IMR-90 (cell line): ENCODE measurements around the gene KMT2A. TPM values are rescaled to one million over a fixed set of nuclear protein-coding genes. Genes with fewer than 3 reads are reported as not detected.

Experiments used
- ATAC-seq: fragments of 200-7000 bp; cut with Tn5 transposase; 2 replicates; pipeline ENCODE4 v1.9.1; 2020; ENCODE audit warnings: low read depth, mild to moderate bottlenecking, moderate library complexity
- BruUV-seq: library from RNA; stranded (reverse); fragments of 400-500 nt; replicated peaks from 2 replicates; lab custom pipeline; 2021; lab: Mats Ljungman, UMichigan
- CTCF ChIA-PET: fragments of 300-600 bp; formaldehyde crosslinking; extraction: SDS; loops from one replicate; lab custom pipeline; 2021; ENCODE audit warnings: antibody characterized with exemption; lab: Yijun Ruan, JAX
- POLR2A ChIA-PET: fragments of 300-600 bp; sonication (Branson Sonifier 250); formaldehyde crosslinking; loops from one replicate; lab custom pipeline; 2022; ENCODE audit warnings: antibody characterized with exemption; ENCODE audit not compliant: unreplicated experiment; lab: Charles Lee
- DNase-seq: peaks from one replicate; pipeline ENCODE4 v3.0.0; 2013
- H2AFZ ChIP-seq: replicated peaks from 2 replicates; pipeline ENCODE3; 2013; ENCODE audit warnings: low read length, mild to moderate bottlenecking; ENCODE audit not compliant: poor library complexity
- H2AK5ac ChIP-seq: 2 replicates; pipeline ENCODE4 v1.6.1; 2013; ENCODE audit warnings: low read depth, low read length, inconsistent platforms
- H2AK9ac ChIP-seq: replicated peaks from 2 replicates; pipeline ENCODE3; 2013; ENCODE audit warnings: mild to moderate bottlenecking, low read depth, low read length, moderate library complexity; ENCODE audit not compliant: poor library complexity
- H2BK120ac ChIP-seq: 2 replicates; pipeline ENCODE4 v1.6.1; 2013; ENCODE audit warnings: low read depth, low read length, inconsistent platforms
- H2BK15ac ChIP-seq: 3 replicates; pipeline ENCODE4 v1.6.1; 2013; ENCODE audit warnings: low read depth, low read length, inconsistent platforms
- H2BK20ac ChIP-seq: 2 replicates; pipeline ENCODE4 v1.6.1; 2013; ENCODE audit warnings: low read depth, mild to moderate bottlenecking, inconsistent platforms, low read length, moderate library complexity
- H2BK5ac ChIP-seq: 2 replicates; pipeline ENCODE4 v1.6.1; 2013; ENCODE audit warnings: mild to moderate bottlenecking, low read depth, low read length, inconsistent platforms; ENCODE audit not compliant: poor library complexity, severe bottlenecking
- H3K14ac ChIP-seq: replicated peaks from 2 replicates; pipeline ENCODE4 v1.6.1; 2013; ENCODE audit warnings: low read depth, low read length, inconsistent platforms
- H3K18ac ChIP-seq: 2 replicates; pipeline ENCODE4 v1.6.1; 2013; ENCODE audit warnings: low read depth, low read length, control low read depth
- H3K23ac ChIP-seq: 2 replicates; pipeline ENCODE4 v1.6.1; 2013; ENCODE audit warnings: low read depth, low read length, inconsistent platforms
- H3K27ac ChIP-seq: 2 replicates; pipeline ENCODE4 v1.5.1; 2013; ENCODE audit warnings: mild to moderate bottlenecking, control low read depth, low read length; ENCODE audit not compliant: insufficient read depth
- H3K27me3 ChIP-seq: 2 replicates; pipeline ENCODE4 v1.6.1; 2013; ENCODE audit warnings: low read length; ENCODE audit not compliant: control insufficient read depth, insufficient read depth
- H3K36me3 ChIP-seq: 2 replicates; pipeline ENCODE4 v1.6.1; 2013; ENCODE audit warnings: low read length, mixed read lengths; ENCODE audit not compliant: control insufficient read depth, insufficient read depth
- H3K4ac ChIP-seq: 2 replicates; pipeline ENCODE4 v1.6.1; 2013; ENCODE audit warnings: low read depth, low read length, inconsistent platforms
- H3K4me1 ChIP-seq: 2 replicates; pipeline ENCODE4 v1.6.1; 2013; ENCODE audit warnings: low read length, mixed read lengths; ENCODE audit not compliant: control insufficient read depth, insufficient read depth
- H3K4me2 ChIP-seq: 2 replicates; pipeline ENCODE4 v1.6.1; 2013; ENCODE audit warnings: low read depth, mild to moderate bottlenecking, control low read depth, low read length, moderate library complexity
- H3K4me3 ChIP-seq: 2 replicates; pipeline ENCODE4 v1.5.1; 2013; ENCODE audit warnings: low read depth, mild to moderate bottlenecking, control low read depth, low read length, moderate library complexity; ENCODE audit not compliant: insufficient read depth
- H3K56ac ChIP-seq: 2 replicates; pipeline ENCODE4 v1.6.1; 2013; ENCODE audit warnings: low read length, inconsistent platforms; ENCODE audit not compliant: insufficient read depth; ENCODE audit errors: extremely low read depth
- H3K79me1 ChIP-seq, 2 experiments: 2 replicates each; pipeline ENCODE4 v1.6.1; 2013; ENCODE audit warnings: low read length in 2 of 2, inconsistent platforms in 1 of 2, low read depth in 1 of 2
- H3K9ac ChIP-seq: 2 replicates; pipeline ENCODE4 v1.6.1; 2013; ENCODE audit warnings: low read depth, low read length, control low read depth
- H3K9me1 ChIP-seq: 2 replicates; pipeline ENCODE4 v1.6.1; 2013; ENCODE audit warnings: low read length, inconsistent platforms; ENCODE audit not compliant: insufficient read depth
- H3K9me3 ChIP-seq: 2 replicates; pipeline ENCODE4 v1.6.1; 2013; ENCODE audit warnings: low read length; ENCODE audit not compliant: control insufficient read depth, insufficient read depth
- H4K20me1 ChIP-seq: 2 replicates; pipeline ENCODE4 v1.6.1; 2013; ENCODE audit warnings: low read length, inconsistent platforms; ENCODE audit not compliant: insufficient read depth
- H4K5ac ChIP-seq: 2 replicates; pipeline ENCODE4 v1.6.1; 2013; ENCODE audit warnings: mild to moderate bottlenecking, low read depth, low read length, control low read depth
- H4K8ac ChIP-seq, 2 experiments: 2 replicates each; pipeline ENCODE4 v1.6.1; 2013; ENCODE audit warnings: low read depth in 2 of 2, low read length in 2 of 2, control low read depth in 1 of 2, inconsistent platforms in 1 of 2
- H4K91ac ChIP-seq: 2 replicates; pipeline ENCODE4 v1.6.1; 2013; ENCODE audit warnings: low read depth, low read length, inconsistent platforms; ENCODE audit not compliant: insufficient read depth
- BHLHE40 ChIP-seq: fragments of 150-350 bp; IDR thresholded peaks from 2 replicates; pipeline ENCODE4 v1.6.1; 2016; ENCODE audit warnings: mild to moderate bottlenecking, low read depth, low read length
- CEBPB ChIP-seq: IDR thresholded peaks from 2 replicates; pipeline ENCODE4 v1.6.1; 2012; ENCODE audit warnings: low read depth, low read length, improper control_type of control experiment
- CHD1 ChIP-seq: IDR thresholded peaks from 2 replicates; pipeline ENCODE4 v1.6.1; 2012; ENCODE audit warnings: low read depth, low read length, improper control_type of control experiment
- ELK1 ChIP-seq: fragments of 150-350 bp; IDR thresholded peaks from 2 replicates; pipeline ENCODE4 v1.6.1; 2016; ENCODE audit warnings: low read depth, mild to moderate bottlenecking, low read length, moderate library complexity, borderline replicate concordance
- FOS ChIP-seq: fragments of 150-350 bp; IDR thresholded peaks from 2 replicates; pipeline ENCODE4 v1.6.1; 2016; ENCODE audit warnings: low read depth, low read length
- MAFK ChIP-seq: IDR thresholded peaks from 2 replicates; pipeline ENCODE4 v1.6.1; 2012; ENCODE audit warnings: low read depth, low read length, improper control_type of control experiment
- MAZ ChIP-seq: IDR thresholded peaks from 2 replicates; pipeline ENCODE4 v1.6.1; 2012; ENCODE audit warnings: low read depth, mild to moderate bottlenecking, low read length, improper control_type of control experiment, moderate library complexity, borderline replicate concordance
- MXI1 ChIP-seq: IDR thresholded peaks from 2 replicates; pipeline ENCODE4 v1.6.1; 2012; ENCODE audit warnings: low read depth, mild to moderate bottlenecking, low read length, moderate library complexity, borderline replicate concordance
- POLR2A ChIP-seq: IDR thresholded peaks from 2 replicates; pipeline ENCODE4 v1.6.1; 2012; ENCODE audit warnings: mild to moderate bottlenecking, low read depth, low read length
- RCOR1 ChIP-seq: IDR thresholded peaks from 2 replicates; pipeline ENCODE4 v1.6.1; 2012; ENCODE audit warnings: mild to moderate bottlenecking, low read length, improper control_type of control experiment; ENCODE audit not compliant: insufficient replicate concordance
- RFX5 ChIP-seq: IDR thresholded peaks from 2 replicates; pipeline ENCODE4 v1.8.0; 2012; ENCODE audit warnings: low read depth, mild to moderate bottlenecking, low read length, moderate library complexity
- SMC3 ChIP-seq: fragments of 150-350 bp; IDR thresholded peaks from 2 replicates; pipeline ENCODE4 v1.6.1; 2016; ENCODE audit warnings: low read depth, mild to moderate bottlenecking, antibody characterized with exemption, low read length, moderate library complexity
- USF2 ChIP-seq: fragments of 150-350 bp; IDR thresholded peaks from 2 replicates; pipeline ENCODE4 v1.6.1; 2017; ENCODE audit warnings: mild to moderate bottlenecking, antibody characterized with exemption, low read length, low read depth
- WGBS, 2 experiments: methylation state at CpG; one replicate each; pipeline versions ENCODE4 v1.1.5 to v1.1.7; 2013; ENCODE audit warnings: missing lambda C conversion rate in 2 of 2; ENCODE audit not compliant: insufficient read length in 1 of 2; ENCODE audit errors: extremely low coverage in 2 of 2; 5-methylcytosine and 5-hydroxymethylcytosine counted together
- dilution Hi-C: fragments of 300-500 bp; cut with HindIII; formaldehyde crosslinking; loops from one replicate; pipeline ENCODE4 v1.14.3; 2018; ENCODE audit warnings: low sequenced_read_pairs; ENCODE audit not compliant: unreplicated experiment
- in situ Hi-C: fragments of 300-500 bp; cut with MboI; formaldehyde crosslinking; loops from 3 replicates; pipeline ENCODE4 v1.14.3; 2019; ENCODE audit warnings: low sequenced_read_pairs, inconsistent platforms, mixed read lengths
- intact Hi-C: fragments of 100-400 bp; cut with micrococcal nuclease; formaldehyde crosslinking; loops from 2 replicates; pipeline ENCODE4 v1.10.0; 2022
- polyA plus RNA-seq, 3 experiments: library from polyadenylated mRNA; depleted of rRNA; stranded (reverse); fragments of >200 nt; gene quantifications; 2 replicates each; pipeline ENCODE4 v1.2.3, GENCODE V29; 2012; ENCODE audit warnings: low replicate concordance in 1 of 3
- total RNA-seq: library from RNA; depleted of rRNA; stranded (reverse); fragments of >200 nt; gene quantifications from 2 replicates; pipeline ENCODE4 v1.2.3, GENCODE V29; 2012

KMT2A gene
- total and polyA plus RNA-seq, 2 of the 4 experiments (the other 2 are of a cell fraction), result 18.2 to 21.1 TPM

GRCh38 chr11:118524757-118525470 is 88.6 kb downstream of the KMT2A start (continued):
- TF ChIP-seq SMC3, result no peak

GRCh38 chr11:118526688-118527087 is 90.4 kb downstream of the KMT2A start:
- Histone ChIP-seq H4K8ac (no peak overlapping the region), H3K27ac (no peak overlapping the region), H3K36me3 (peaks cover 29% of the 10 kb centered on the region), H3K4me2 (no peak overlapping the region), H3K18ac (no peak overlapping the region), H3K9me1 (no peaks in the 10 kb centered on the region), H3K4ac (no peak overlapping the region), H2AFZ (no peak overlapping the region), H3K9me3 (no peaks in the 10 kb centered on the region), H2AK5ac (no peak overlapping the region), H2BK20ac (no peak overlapping the region), H3K4me1 (peaks cover 2% of the 10 kb centered on the region; the same call in 1 of the 2 replicates), H4K5ac (no peak overlapping the region), H3K79me1 (peaks cover 0 to 22% of the 10 kb centered on the region in 2 experiments; a peak in 3 of 4 replicates), H2BK15ac (no peak overlapping the region), H3K4me3 (no peak overlapping the region), H4K20me1 (peaks cover 7% of the 10 kb centered on the region; the same call in 1 of the 2 replicates), H3K56ac (no peak overlapping the region), H3K14ac (no peak overlapping the region), H3K27me3 (no peaks in the 10 kb centered on the region), H4K91ac (no peak overlapping the region), H3K23ac (no peak overlapping the region), H2BK120ac (no peak overlapping the region), H2AK9ac (no peak overlapping the region), H3K9ac (no peak overlapping the region), H2BK5ac (no peak overlapping the region)
- no peak for DNase-seq
- ChIA-PET POLR2A (no interaction called here), CTCF (no interaction called here)
- in situ Hi-C loops (no loop called here), dilution Hi-C loops (no loop called here), intact Hi-C loops (no loop called here)
- ATAC-seq, result no peak
- no TSS peak for BruUV-seq
- no CpG with 5 or more reads among the region's 2 CpGs for WGBS, 2 experiments
- TF ChIP-seq RFX5 (no peak), MAFK (no peak), RCOR1 (no peak), USF2 (no peak), CEBPB (no peak), CHD1 (no peak), ELK1 (no peak), FOS (no peak), POLR2A (no peak), MXI1 (no peak), SMC3 (no peak), MAZ (no peak), BHLHE40 (no peak)
